WTC11 (cell line): Measurements from ENCODE around the gene KCTD11. TPM values are rescaled to one million over a fixed set of nuclear protein-coding genes. Genes with fewer than 3 reads are reported as not detected.

Source experiments
- ATAC-seq: fragments of 200-7000 bp; cut with Tn5 transposase; 2 replicates; pipeline ENCODE4 v1.10.0; 2021; ENCODE audit warnings: mild to moderate bottlenecking, moderate library complexity
- CTCF ChIA-PET: fragments of 300-600 bp; sonication (Branson Sonifier 250); formaldehyde crosslinking; loops from one replicate; lab custom pipeline; 2021; ENCODE audit warnings: antibody characterized with exemption; lab: Charles Lee
- POLR2A ChIA-PET: fragments of 350-600 bp; sonication (Branson Sonifier 250); formaldehyde crosslinking; loops from one replicate; lab custom pipeline; 2021; ENCODE audit warnings: antibody characterized with exemption; lab: Charles Lee
- DNase-seq: peaks from one replicate; pipeline ENCODE4 v3.0.0; 2021; ENCODE audit warnings: low spot score
- H3K27ac Mint-ChIP-seq: 2 replicates; pipeline ENCODE4 v1.8.0; 2021; ENCODE audit warnings: mixed read lengths
- H3K27me3 Mint-ChIP-seq: 2 replicates; pipeline ENCODE4 v1.8.0; 2021; ENCODE audit warnings: low read depth, mild to moderate bottlenecking, moderate library complexity, mixed read lengths
- H3K36me3 Mint-ChIP-seq: 2 replicates; pipeline ENCODE4 v1.8.0; 2021; ENCODE audit warnings: mixed read lengths
- H3K4me1 Mint-ChIP-seq: 2 replicates; pipeline ENCODE4 v1.8.0; 2022; ENCODE audit warnings: mixed read lengths
- H3K4me3 Mint-ChIP-seq: 2 replicates; pipeline ENCODE4 v1.8.0; 2021; ENCODE audit warnings: mild to moderate bottlenecking, moderate library complexity, mixed read lengths
- H3K9me3 Mint-ChIP-seq: 2 replicates; pipeline ENCODE4 v1.8.0; 2021; ENCODE audit warnings: mixed read lengths
- CBFB ChIP-seq: sonication (generic); formaldehyde crosslinking; IDR thresholded peaks from 2 replicates; pipeline ENCODE4 v1.8.1; 2022; ENCODE audit warnings: mild to moderate bottlenecking, low read depth, missing genetic modification reagents
- CREM ChIP-seq: sonication (generic); formaldehyde crosslinking; IDR thresholded peaks from 2 replicates; pipeline ENCODE4 v1.8.1; 2022; ENCODE audit warnings: mild to moderate bottlenecking, missing genetic modification reagents, moderate library complexity
- FOXJ3 ChIP-seq: sonication (generic); formaldehyde crosslinking; IDR thresholded peaks from 2 replicates; pipeline ENCODE4 v1.9.0; 2021; ENCODE audit warnings: missing genetic modification reagents, mild to moderate bottlenecking, borderline replicate concordance
- HMGA2 ChIP-seq: fragments of 250-450 bp; sonication (Bioruptor Pico); IDR thresholded peaks from 2 replicates; pipeline ENCODE4 v1.4.0; 2021; ENCODE audit warnings: mild to moderate bottlenecking, moderate library complexity
- IRF2 ChIP-seq: sonication (generic); formaldehyde crosslinking; IDR thresholded peaks from 2 replicates; pipeline ENCODE4 v1.8.0; 2022; ENCODE audit warnings: low read depth, missing genetic modification reagents, borderline replicate concordance
- MYBL2 ChIP-seq: sonication (generic); formaldehyde crosslinking; IDR thresholded peaks from 2 replicates; pipeline ENCODE4 v1.8.1; 2023; ENCODE audit warnings: mild to moderate bottlenecking, moderate library complexity, missing genetic modification reagents
- NR1H2 ChIP-seq: sonication (generic); formaldehyde crosslinking; IDR thresholded peaks from 2 replicates; pipeline ENCODE4 v1.9.0; 2021; ENCODE audit warnings: mild to moderate bottlenecking, moderate library complexity, missing genetic modification reagents
- NR3C1 ChIP-seq: sonication (generic); formaldehyde crosslinking; conservative IDR thresholded peaks from 2 replicates; pipeline ENCODE4 v1.8.1; 2023; ENCODE audit warnings: low read depth, mild to moderate bottlenecking, missing genetic modification reagents
- SMAD4 ChIP-seq: sonication (generic); formaldehyde crosslinking; IDR thresholded peaks from 2 replicates; pipeline ENCODE4 v1.8.0; 2022; ENCODE audit warnings: mild to moderate bottlenecking, missing genetic modification reagents
- TCF7 ChIP-seq: sonication (generic); formaldehyde crosslinking; IDR thresholded peaks from 2 replicates; pipeline ENCODE4 v1.8.0; 2022; ENCODE audit warnings: mild to moderate bottlenecking, low read depth, missing genetic modification reagents, moderate library complexity
- TP53 ChIP-seq: sonication (generic); formaldehyde crosslinking; IDR thresholded peaks from 2 replicates; pipeline ENCODE4 v1.8.1; 2023; ENCODE audit warnings: mild to moderate bottlenecking, missing genetic modification reagents
- ZBTB21 ChIP-seq: sonication (generic); formaldehyde crosslinking; IDR thresholded peaks from 2 replicates; pipeline ENCODE4 v1.8.1; 2023; ENCODE audit warnings: mild to moderate bottlenecking, missing genetic modification reagents, borderline replicate concordance
- total RNA-seq: library from RNA; stranded (reverse); gene quantifications from 3 replicates; pipeline ENCODE4 v1.2.3, GENCODE V29; 2021
- TF ChIP-seq, protein P1 (sequence below): sonication (generic); formaldehyde crosslinking; conservative IDR thresholded peaks from 2 replicates; pipeline ENCODE4 v1.8.1; 2022; ENCODE audit warnings: mild to moderate bottlenecking, missing genetic modification reagents
- TF ChIP-seq, protein P2 (sequence below): fragments of 250-450 bp; sonication (Bioruptor Pico); IDR thresholded peaks from 2 replicates; pipeline ENCODE4 v2.1.2; 2022; ENCODE audit warnings: mild to moderate bottlenecking, moderate library complexity
- TF ChIP-seq, protein P3 (sequence below): sonication (generic); formaldehyde crosslinking; IDR thresholded peaks from 2 replicates; pipeline ENCODE4 v1.8.0; 2022; ENCODE audit warnings: mild to moderate bottlenecking, missing genetic modification reagents
- TF ChIP-seq, protein P4 (sequence below): sonication (generic); formaldehyde crosslinking; IDR thresholded peaks from 2 replicates; pipeline ENCODE4 v1.8.1; 2023; ENCODE audit warnings: mild to moderate bottlenecking, missing genetic modification reagents, moderate library complexity
- TF ChIP-seq, protein P5 (sequence below): fragments of 200-600 bp; IDR thresholded peaks from 2 replicates; pipeline ENCODE4 v1.8.0; 2022; ENCODE audit warnings: antibody characterized with exemption
- TF ChIP-seq, protein P6 (sequence below): sonication (generic); formaldehyde crosslinking; IDR thresholded peaks from 2 replicates; pipeline ENCODE4 v1.8.1; 2022; ENCODE audit warnings: missing genetic modification reagents, borderline replicate concordance
- TF ChIP-seq, protein P7 (sequence below): sonication (generic); formaldehyde crosslinking; IDR thresholded peaks from 2 replicates; pipeline ENCODE4 v1.8.1; 2023; ENCODE audit warnings: mild to moderate bottlenecking, moderate library complexity, missing genetic modification reagents

KCTD11 gene
- total RNA-seq, 1 experiment from 2014 or later, result 8.1 TPM

DNA sequence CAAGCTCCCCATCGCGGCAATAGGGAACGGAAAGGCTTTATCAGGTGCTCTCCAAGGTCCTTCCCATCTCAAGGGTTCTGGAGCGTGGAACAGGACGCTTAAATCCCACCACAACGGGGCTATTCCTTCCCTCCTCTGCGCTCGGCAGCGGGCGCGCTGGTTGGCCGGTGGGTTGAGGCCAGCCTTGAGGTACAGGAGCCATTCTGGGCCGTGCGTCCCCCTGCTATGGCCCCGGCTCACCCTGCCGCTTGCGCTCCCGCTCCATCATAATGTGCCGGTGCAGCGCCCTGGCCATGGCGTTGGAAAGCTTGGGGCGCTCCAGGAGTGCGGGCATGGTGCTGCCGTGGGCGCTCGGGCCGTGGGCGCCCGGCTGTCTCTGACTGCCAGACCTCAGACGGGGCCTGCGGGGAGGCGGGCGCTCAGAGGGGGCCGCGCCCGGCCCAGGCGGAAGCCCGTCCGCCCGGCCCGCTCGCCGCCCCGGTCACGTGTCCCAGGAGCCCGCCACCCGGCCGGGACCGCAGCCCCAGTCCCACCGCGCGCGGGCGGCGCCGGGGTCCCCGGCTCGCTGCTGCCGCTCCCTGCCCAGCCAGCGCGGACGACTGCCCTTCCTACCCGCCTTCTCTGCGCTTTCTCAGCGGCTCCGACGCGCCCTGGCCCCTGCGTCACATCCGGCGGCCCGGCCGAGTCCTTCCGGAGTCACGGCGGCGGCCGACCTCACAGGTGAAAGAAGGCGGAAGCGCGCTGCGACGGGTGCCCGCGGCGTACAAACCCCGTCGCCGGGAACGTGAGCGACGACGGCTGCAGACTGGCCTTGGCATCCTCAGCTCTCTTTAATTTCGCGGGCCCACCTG is 37.0 kb upstream of the KCTD11 start, which contains the start of gene GPS2 (continued):
- TF ChIP-seq CBFB (0 out of 2 replicates have a peak, but pooled peaks have one; percentile 77), SMAD4 (CRISPR knock-in tag) (no peak), FOXJ3 (no peak), MYBL2 (CRISPR knock-in tag) (peak; percentile 86)
- TF ChIP-seq, protein P1, sequence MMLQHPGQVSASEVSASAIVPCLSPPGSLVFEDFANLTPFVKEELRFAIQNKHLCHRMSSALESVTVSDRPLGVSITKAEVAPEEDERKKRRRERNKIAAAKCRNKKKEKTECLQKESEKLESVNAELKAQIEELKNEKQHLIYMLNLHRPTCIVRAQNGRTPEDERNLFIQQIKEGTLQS, result no peak
- TF ChIP-seq, protein P2, sequence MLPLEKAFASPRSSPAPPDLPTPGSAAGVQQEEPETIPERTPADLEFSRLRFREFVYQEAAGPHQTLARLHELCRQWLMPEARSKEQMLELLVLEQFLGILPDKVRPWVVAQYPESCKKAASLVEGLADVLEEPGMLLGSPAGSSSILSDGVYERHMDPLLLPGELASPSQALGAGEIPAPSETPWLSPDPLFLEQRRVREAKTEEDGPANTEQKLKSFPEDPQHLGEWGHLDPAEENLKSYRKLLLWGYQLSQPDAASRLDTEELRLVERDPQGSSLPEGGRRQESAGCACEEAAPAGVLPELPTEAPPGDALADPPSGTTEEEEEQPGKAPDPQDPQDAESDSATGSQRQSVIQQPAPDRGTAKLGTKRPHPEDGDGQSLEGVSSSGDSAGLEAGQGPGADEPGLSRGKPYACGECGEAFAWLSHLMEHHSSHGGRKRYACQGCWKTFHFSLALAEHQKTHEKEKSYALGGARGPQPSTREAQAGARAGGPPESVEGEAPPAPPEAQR (CRISPR knock-in tag), result no peak
- TF ChIP-seq, protein P3, sequence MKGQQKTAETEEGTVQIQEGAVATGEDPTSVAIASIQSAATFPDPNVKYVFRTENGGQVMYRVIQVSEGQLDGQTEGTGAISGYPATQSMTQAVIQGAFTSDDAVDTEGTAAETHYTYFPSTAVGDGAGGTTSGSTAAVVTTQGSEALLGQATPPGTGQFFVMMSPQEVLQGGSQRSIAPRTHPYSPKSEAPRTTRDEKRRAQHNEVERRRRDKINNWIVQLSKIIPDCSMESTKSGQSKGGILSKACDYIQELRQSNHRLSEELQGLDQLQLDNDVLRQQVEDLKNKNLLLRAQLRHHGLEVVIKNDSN (CRISPR knock-in tag), result peak; percentile 45; the same call in 1 of the 2 replicates

DNA sequence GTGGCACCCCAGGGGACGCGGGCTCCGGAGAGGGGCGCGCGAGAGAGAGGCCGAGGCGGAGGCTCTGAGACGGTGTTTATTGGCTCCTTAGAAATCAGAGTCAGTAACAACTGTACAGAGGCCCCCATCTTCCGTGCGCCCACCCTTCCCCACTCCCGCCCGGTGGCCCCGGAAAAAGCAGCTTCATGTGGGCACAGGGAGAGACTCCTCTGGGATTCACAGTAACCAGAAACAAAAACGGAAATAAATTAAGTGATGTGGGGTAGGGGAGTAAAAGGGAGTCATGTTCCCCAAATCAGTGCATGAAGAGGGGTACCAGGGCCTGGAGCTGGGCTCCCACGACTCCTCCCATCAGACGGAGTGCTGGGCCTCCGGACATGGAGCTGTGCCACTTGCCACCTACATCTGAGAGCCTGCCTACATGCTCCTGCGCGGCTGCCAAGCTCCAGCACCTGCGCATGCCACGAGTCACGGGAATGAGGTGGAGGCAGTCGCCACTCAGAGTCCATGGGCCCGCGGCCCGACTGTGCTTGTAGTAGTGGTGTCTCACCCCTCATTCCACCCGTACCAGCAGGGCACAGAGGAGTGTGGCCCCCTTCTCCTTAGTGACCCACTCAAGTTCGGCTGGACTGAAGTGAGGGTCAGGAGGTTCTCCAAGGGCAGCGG is 36.3 kb upstream of the KCTD11 start:
- ChIA-PET POLR2A (interaction anchor here (0.6 to 3.9 kb wide), 3 partner anchors 14 to 128 kb away, joined by 4 to 21 read pairs (median 5); partner anchors contain the start of genes ACAP1 and NEURL4), CTCF (interaction anchor here (0.8 to 3.3 kb wide), 5 partner anchors 14 to 245 kb away, joined by 3 to 19 read pairs (median 6); partner anchors contain the start of gene NEURL4)
- H3K4me3 Mint-ChIP-seq, result peak overlapping the region; percentile 75
- peaks cover 47% of the 10 kb centered on the region for H3K36me3 Mint-ChIP-seq
- 0 out of 2 replicates have a peak, but pooled peaks have one; percentile 6 for TF ChIP-seq ZBTB21
- TF ChIP-seq TP53, result 0 out of 2 replicates have a peak, but pooled peaks have one; percentile 10
- TF ChIP-seq, protein P4, sequence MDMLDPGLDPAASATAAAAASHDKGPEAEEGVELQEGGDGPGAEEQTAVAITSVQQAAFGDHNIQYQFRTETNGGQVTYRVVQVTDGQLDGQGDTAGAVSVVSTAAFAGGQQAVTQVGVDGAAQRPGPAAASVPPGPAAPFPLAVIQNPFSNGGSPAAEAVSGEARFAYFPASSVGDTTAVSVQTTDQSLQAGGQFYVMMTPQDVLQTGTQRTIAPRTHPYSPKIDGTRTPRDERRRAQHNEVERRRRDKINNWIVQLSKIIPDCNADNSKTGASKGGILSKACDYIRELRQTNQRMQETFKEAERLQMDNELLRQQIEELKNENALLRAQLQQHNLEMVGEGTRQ (CRISPR knock-in tag), result no peak
- TF ChIP-seq, all 79 proteins: peak for 2
- Mint-ChIP-seq H3K4me1 (peaks cover 22% of the 10 kb centered on the region), H3K27ac (peak overlapping the region; percentile 57), H3K27me3 (no peaks in the 10 kb centered on the region), H3K9me3 (no peaks in the 10 kb centered on the region)
- ATAC-seq (no peak; the same call in 1 of the 2 replicates), DNase-seq (no peak)

DNA sequence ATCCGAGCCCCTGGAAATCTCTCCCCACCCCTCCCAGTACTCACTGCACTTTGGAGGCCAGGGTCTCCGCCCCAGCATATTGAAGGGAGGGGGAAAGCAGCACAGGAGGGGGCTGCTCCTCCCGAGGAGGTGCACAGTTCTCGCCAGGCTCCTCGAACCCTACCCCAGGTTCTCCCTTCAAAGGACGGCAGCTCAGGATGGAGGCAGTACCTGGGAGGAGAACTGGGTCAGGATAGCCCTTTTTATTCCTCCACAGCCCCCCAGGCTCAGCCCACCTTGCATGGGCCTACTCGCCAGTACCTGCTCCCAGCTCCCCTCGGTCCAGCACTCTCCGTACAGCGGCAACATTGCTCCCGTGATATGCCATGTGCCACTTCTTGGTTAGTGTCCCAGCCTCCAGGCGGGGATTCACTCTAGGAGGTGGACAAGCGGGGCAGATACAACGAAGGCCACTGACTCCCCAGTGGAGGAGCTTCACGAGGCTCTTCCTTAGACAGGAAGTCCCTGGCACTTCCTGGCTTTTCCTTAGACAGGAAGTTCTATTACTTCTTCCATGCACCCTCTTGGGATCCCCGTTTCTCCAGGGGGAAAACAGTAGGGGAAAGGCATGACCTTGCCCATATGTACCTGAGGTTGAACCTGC is 34.7 kb upstream of the KCTD11 start:
- CTCF ChIA-PET, result no interaction called here
- POLR2A ChIA-PET, result interaction anchor here (1.1 kb wide), 1 partner anchor 37 kb away, joined by 4 read pairs; no protein-coding TSS in a partner anchor
- Mint-ChIP-seq H3K9me3 (no peaks in the 10 kb centered on the region), H3K27me3 (no peaks in the 10 kb centered on the region), H3K36me3 (peaks cover 47% of the 10 kb centered on the region), H3K27ac (no peak overlapping the region; the same call in 1 of the 2 replicates), H3K4me3 (no peak overlapping the region), H3K4me1 (peaks cover 16% of the 10 kb centered on the region)
- no peak for ATAC-seq
- DNase-seq, result no peak
- TF ChIP-seq, protein P2 (CRISPR knock-in tag), result no peak
- TF ChIP-seq NR3C1 (CRISPR knock-in tag) (no peak), CREM (no peak), NR1H2 (CRISPR knock-in tag) (no peak), HMGA2 (CRISPR knock-in tag) (no peak), IRF2 (CRISPR knock-in tag) (no peak), TCF7 (CRISPR knock-in tag) (no peak)
- TF ChIP-seq, protein P5, sequence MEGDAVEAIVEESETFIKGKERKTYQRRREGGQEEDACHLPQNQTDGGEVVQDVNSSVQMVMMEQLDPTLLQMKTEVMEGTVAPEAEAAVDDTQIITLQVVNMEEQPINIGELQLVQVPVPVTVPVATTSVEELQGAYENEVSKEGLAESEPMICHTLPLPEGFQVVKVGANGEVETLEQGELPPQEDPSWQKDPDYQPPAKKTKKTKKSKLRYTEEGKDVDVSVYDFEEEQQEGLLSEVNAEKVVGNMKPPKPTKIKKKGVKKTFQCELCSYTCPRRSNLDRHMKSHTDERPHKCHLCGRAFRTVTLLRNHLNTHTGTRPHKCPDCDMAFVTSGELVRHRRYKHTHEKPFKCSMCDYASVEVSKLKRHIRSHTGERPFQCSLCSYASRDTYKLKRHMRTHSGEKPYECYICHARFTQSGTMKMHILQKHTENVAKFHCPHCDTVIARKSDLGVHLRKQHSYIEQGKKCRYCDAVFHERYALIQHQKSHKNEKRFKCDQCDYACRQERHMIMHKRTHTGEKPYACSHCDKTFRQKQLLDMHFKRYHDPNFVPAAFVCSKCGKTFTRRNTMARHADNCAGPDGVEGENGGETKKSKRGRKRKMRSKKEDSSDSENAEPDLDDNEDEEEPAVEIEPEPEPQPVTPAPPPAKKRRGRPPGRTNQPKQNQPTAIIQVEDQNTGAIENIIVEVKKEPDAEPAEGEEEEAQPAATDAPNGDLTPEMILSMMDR, result no peak
- TF ChIP-seq, protein P6, sequence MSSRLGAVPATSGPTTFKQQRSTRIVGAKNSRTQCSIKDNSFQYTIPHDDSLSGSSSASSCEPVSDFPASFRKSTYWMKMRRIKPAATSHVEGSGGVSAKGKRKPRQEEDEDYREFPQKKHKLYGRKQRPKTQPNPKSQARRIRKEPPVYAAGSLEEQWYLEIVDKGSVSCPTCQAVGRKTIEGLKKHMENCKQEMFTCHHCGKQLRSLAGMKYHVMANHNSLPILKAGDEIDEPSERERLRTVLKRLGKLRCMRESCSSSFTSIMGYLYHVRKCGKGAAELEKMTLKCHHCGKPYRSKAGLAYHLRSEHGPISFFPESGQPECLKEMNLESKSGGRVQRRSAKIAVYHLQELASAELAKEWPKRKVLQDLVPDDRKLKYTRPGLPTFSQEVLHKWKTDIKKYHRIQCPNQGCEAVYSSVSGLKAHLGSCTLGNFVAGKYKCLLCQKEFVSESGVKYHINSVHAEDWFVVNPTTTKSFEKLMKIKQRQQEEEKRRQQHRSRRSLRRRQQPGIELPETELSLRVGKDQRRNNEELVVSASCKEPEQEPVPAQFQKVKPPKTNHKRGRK (CRISPR knock-in tag), result no peak
- TF ChIP-seq, protein P7, sequence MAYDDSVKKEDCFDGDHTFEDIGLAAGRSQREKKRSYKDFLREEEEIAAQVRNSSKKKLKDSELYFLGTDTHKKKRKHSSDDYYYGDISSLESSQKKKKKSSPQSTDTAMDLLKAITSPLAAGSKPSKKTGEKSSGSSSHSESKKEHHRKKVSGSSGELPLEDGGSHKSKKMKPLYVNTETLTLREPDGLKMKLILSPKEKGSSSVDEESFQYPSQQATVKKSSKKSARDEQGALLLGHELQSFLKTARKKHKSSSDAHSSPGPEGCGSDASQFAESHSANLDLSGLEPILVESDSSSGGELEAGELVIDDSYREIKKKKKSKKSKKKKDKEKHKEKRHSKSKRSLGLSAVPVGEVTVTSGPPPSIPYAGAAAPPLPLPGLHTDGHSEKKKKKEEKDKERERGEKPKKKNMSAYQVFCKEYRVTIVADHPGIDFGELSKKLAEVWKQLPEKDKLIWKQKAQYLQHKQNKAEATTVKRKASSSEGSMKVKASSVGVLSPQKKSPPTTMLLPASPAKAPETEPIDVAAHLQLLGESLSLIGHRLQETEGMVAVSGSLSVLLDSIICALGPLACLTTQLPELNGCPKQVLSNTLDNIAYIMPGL (CRISPR knock-in tag), result no peak
